SIG-M5 treated with dmso at 0.1 percent for 504 hours (cell line): ENCODE data around the gene GUCY2C.
A peak's percentile ranks its signal among the peaks of the same experiment; 100 is the strongest.
"Not testable (repeated sequence)": the region's sequence is repeated elsewhere in the genome, so short reads cannot be mapped to it uniquely, and the experiment has no call there.

ENCODE experiments used
- DNase-seq: peaks from one replicate; lab custom pipeline; 2025; ENCODE audit not compliant: unreplicated experiment; lab: John Stamatoyannopoulos, UW

The GUCY2C gene

DNA sequence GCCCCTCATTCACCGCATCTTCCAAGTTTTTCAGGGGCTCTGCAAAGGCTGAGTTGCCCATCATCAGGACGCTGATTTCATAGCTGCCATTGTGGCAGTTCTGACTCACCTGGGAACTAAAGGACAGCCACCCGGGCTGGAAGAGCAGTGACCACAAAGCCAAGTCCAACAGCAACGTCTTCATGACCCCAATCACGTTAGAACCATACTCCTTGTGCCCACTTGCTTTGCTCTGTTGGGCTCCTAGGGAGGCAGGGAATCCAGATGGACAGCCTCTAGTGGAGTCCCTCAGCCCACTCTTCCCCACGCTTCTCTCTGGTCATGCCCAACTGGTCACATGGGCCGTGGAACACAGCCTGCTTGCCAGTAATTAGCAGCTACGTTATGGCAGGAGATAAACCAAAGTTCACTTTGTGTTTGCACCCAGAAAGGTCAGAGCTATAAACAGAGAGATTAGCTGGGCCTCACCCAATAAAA, at the start of gene GUCY2C:
Gene GUCY2C (minus strand): TSS at position 335 of the 477 bp plus-strand sequence. CDS start 151 bp downstream, at position 184.
- no peak for DNase-seq

DNA sequence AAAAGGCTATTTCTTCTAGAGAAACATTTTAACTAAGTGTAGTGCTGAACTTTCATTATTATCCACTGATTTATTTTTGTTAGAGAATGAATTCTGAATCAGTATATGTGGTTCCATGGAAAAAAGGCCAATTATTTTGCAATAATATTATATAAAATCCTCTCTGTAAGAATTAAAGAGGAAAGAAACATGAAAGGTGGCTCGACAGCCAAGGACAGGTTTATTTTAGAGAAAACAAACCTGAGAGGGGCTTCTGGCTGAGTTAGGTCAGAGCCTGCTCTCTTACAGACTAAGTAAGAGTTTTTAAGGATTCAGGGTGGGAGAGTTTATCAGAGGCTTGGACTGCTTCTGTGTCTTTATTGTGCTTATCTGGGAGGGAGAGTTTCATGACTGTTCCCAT, 46.7 kb upstream of the GUCY2C start:
- no peak for DNase-seq

DNA sequence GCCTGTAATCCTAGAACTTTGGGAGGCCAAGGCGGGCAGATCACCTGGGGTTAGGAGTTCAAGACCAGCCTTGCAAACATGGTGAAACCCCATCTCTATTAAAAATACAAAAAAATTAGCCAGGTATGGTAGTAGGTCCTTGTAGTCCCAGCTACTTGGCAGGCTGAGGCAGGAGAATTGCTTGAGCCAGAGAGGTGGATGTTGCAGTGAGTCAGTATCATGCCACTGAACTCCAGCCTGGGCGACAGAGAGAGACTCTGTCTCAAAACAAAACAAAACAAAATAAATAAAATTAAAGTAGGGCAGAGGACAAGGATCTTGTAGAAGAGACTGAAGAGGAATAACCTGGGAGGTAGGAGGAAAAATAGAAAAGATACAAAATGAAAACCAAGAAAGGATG, 45.5 kb upstream of the GUCY2C start:
- no peak for DNase-seq

DNA sequence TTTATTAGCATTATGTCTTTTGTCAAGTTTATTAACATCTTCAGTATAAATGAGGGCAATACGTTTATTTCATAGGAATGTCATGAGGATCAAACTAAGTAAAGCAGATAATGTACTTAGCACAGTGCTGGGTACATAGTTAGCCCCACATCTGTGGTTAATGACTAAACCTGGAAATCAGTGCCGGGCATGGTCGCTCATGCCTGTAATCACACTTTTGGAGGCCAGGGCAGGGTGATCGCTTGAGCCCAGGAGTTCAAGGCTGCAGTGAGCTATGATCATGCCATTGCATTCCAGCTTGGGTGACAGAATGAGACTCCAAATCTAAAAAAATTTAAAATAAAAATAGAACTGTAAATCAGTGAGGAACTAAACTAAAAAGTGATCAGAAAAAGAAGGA, 44.8 kb upstream of the GUCY2C start:
- DNase-seq, result no peak

DNA sequence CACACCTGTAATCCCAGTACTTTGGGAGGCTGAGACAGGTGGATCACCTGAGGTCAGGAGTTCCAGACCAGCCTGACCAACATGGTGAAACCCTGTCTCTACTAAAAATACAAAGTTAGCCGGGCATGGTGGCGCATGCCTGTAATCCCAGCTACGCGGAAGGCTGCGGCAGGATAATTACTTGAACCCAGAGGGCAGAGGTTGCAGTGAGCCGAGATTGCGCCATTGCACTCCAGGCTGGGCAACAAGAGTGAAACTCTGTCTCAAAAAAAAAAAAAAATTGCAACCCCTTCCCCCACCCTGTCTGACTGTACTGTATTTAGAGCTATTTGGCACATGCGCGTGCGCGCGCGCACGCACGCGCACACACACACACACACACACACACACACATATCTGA, 40.0 kb upstream of the GUCY2C start:
- not testable (repeated sequence) for DNase-seq

DNA sequence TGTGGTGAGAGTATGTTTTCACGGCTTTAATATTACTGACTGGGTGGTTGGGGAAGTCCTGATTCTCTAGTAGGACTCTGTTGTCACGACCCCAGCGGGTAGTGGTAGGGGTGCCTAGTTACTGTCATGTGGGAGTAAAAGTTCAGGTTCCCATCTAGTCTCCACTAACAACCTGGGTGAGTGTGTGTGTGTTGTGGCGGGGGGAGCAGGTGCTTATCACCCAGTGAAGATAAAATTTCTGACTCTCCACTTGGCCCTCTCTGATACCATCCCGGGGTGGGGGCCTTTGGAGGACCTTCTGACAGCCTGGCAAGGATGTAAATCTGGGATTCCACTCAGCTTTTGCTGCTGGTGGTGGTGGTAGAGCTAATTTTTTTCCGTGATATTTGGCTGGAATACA, 35.4 kb upstream of the GUCY2C start:
- DNase-seq, result no peak

DNA sequence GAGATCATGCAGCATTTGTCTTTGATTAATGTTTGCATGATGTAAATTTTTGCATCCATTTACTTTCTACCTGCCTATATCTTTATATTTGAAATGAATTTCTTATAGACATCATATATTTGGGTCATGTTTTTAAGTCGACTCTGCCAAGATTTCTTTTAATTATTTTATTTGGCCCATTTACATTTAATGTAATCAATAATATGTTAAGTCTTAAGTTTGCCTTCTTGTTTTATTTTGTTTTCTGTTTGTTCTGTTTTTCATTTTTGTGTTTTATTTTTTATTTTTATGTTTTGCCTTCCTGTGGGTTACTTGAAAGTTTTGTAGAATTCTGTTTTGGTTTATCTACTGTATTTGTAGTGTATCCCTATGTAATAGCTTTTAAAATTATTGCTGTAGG, 33.2 kb upstream of the GUCY2C start:
- no peak for DNase-seq

DNA sequence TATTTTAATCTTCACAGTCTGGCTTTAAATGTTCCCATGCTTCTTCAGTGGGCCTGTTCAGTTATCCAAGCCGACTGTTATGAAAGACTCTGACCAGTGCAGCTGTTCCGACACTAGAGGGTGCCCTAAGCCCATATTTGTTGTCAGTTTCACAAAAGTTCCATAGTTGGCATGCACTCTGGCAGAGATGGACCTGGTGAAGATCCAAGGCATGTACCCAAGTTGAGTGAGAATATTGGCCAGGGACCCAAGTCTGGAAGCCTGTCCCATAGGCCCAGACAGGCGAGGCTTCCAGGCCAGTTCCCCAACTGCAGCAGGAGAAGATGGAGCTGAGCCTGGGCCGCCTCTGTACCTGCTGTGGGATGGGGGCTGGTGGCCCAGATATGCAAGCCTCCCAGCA, 27.4 kb upstream of the GUCY2C start:
- peak; percentile 69 for DNase-seq

DNA sequence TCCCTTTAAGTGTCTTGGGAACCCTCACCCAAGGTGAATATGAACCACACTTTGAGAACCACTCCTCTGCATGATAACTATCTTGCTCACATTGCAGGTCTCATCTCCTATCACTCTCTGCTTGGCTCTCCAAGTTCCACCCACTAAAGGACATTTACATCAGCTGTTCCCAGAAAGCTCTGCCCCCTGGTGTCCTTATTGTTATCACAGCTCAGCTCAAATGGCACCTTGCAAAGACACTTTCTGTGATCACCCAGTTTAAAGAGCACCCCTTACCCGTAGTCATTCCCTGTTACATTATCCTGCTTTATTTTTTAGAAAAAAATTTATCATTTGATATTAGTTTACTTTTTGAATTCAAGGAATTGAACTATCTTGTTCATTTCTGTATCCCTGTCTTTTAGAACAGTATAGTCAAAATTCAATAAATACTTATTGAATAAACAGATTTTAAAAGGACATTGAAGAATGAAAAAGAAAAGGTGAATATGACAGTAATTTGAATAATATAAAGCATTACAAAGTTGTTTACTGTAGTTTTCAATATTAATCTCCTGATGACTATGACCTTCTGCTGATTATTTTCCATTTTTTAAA, 20.5 kb upstream of the GUCY2C start:
- peak; percentile 69 for DNase-seq

DNA sequence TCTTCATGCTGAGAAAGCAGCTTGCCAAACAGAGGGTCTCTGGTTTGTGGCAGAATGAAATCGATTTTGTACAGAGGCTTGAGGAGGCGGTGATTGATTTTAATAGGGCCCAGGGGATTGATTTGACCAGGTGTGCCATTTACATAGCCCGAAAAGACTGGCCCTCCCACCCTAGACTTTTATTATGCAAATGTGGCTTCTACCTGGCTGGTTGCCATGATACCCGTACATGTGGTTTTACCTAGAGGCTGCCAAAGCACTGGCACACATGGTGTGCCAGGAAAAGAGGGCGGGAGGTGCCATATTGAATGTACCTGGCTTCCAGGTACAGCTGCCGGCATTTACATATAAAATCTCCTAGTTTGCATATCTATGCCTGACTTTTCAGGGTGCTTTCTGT, 18.0 kb upstream of the GUCY2C start:
- DNase-seq, result no peak

DNA sequence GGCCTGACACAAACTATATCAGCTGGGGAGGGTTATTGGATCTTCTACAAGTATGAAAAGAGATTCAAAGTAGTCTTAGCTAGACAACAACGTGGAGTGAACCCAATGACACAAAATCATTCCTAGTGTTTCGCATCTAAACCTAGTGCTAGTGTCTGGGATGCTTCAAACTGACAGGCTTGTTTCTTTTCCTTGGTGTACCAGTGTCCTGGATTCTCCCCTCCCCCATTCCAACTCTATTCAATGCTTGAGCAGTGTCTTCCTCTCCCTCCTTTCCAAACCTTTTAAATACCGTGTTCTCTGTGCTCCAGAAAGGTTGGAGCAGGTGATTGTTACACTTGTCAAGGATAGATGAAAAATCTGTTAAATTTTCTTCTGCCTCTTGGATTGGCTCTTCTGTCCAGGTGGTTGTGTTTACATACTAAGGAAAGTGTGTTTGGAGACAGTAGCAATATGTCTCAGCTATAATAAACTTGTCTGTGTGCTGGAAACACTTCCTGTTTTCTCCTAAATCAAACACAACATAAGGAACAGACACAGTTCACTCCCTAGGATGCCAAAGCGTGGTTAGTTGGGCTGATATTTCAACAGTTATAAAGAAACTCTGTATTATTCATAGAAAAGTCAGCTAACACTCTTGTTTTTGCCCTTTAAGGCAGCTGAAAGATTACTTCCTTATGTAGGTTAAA, 14.4 kb upstream of the GUCY2C start:
- DNase-seq, result peak; percentile 21

DNA sequence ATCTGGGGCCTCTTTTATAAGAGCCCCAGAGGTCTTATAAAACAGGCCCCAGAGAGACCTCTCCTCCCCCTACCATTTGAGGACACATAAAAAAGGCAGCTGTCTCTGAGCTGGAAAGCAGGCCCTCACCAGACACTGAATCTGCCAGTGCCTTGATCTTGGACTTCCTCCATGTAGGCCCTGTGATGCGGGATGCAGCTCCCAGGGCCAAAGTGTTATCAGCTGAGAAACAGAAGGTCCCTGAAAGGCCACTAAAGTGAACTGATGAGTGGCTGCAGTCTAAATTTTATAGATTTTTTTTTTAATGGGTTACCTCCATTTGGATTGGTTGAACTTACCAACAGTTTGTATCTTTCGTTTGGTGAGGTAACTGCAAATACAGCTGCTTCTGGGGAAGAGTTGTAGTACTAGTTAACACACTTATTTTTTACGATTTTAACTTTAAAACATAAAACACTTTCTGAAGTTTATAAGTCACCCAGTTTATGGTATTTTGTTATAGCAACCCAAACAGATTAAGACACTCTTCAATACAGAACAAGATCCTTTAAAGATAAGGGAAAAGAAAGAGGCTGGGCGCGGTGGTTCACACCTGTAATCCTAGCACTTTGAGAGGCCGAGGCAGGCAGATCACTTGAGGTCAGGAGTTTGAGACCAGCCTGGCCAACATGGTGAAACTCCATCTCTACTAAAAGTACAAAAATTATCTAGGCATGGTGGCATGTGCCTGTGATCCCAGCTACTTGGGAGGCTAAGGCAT, 5.6 kb upstream of the GUCY2C start:
- DNase-seq, result no peak

DNA sequence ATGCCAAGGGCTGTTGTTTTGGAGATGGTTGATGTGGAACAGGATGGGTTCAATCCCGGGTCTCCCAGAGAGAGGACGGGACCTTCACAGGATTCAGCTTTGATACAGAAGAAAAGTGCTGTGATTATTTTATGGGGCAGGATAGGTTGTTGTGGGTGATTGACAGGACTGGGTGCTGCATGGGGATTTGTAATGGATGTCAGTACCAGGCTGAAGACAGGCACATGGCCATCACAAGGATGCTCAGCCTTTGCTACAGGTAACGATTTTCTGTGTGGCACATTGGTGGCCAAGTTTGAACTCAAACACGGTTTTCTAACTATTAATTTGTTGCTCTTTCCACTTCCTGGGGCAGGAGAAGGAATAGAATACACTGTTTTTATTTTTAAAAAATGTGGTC, 4.5 kb upstream of the GUCY2C start:
- no peak for DNase-seq

DNA sequence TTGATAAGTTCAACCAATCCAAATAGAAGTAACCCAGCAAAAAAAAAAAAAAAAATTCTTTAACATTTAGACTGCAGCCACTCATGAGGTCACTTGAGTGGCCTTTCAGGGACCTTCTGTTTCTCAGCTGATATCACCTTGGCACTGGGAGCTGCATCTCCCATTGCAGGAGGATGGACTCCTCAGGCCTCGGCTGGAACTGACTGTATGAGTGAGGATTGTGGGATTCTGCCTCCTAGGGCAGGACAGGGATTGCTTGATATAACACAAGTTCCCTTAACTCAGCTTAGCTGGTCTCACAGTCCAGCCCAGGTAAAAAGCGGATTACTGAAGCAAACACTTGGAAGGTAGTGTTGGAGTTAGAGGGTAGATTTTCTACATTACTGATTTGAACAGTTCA, 3.5 kb upstream of the GUCY2C start:
- DNase-seq, result no peak

DNA sequence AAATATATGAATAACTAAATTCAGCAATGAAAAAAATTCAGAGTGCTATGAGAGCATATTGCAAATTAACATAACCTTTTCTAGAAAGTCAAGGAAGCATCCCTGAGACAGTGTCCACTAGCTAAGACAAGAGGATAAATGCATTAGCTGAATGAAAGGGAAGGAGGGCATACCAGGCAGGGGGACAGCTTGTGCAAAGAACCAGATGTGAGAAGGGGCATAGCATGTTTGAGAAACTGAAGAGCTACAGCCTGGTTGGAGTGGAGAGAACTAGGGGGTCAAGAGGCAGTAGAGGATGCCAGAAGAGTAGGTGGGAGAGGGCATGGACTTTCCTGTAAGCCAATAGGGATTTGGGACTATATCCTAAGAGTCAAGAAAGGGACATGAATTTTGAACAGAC, 2.2 kb upstream of the GUCY2C start:
- DNase-seq, result no peak

DNA sequence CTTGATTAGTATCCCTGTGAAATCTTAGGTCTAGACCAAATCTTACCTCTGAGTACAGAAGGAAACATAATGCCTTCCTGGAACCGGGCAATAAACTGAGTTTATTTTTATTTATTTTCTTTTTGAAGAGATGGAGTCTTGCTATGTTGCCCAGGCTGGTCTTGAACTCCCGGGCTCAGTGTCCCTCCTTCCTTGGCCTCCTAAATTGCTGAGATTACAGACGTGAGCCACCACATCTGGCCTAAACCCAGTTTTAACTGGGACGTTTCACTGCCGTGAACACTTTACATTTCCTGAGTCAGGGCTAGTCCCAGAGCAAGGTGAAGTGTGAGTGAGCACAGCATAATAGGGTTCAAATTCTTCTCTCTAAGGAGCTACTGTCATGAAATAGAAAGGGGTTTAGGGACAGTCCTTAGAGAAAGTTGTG, 671 bp downstream of the GUCY2C start:
- DNase-seq, result no peak

DNA sequence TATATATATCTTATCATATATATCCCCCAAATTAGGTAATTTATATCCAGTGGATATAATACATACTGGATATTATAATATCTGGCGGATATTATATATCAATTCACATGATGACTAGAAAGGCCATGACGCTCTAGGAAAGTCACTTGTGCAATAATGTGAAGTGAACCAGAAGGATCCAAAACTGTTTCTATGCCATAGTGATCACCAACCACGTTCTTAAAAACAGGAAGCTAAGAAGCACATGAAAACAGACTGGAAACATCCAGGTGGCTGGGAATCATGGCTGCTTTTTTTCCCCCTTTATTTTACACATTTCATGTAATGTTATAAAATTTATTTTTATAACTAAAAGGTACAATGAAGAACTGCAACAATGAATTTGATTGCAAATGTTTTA, 1.4 kb downstream of the GUCY2C start:
- peak; percentile 16 for DNase-seq

DNA sequence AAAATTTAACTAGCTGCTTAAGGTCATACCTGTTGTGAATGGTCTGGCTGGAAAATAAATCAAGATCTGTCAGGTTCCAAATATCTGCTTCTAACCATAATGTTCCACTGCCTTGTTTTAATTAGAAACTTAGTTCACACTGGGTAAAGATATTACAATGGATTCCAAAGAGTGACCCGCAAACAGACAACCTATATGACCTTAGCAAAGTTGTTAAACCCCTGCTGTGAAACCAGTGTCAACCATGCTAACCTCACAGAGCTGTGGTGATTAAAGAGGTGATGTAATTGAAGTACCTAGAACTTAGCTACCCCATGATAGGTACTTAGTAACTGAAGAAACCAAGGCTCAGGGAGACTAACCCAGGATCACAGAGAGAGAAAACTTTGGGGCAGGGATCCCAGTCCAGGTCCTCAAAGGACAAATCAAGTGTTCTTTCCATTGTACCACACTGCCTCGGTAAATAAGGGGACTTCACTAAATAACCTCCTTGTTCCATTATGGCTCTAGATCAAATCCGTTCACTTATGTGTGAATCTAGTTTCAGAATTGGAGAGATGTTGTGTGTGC, 2.2 kb downstream of the GUCY2C start:
- no peak for DNase-seq

DNA sequence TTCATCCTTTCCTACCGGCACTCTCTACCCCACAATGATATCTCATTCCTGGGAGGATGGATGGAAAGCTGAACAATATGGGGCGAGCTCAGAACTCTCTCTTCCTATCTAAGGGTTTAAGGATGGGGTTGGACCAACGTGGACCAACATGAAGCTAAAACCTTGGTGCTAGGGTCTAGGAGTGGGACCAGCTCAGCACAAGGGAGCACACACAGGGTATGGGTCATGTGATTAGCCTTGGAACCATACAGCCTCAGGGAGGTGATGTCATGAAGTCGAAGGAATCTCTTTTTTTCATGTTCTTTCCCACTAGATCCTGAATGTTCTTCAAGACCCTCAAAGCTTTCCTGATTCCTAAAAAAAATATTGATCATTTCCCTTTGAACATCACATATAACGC, 3.3 kb downstream of the GUCY2C start:
- no peak for DNase-seq

DNA sequence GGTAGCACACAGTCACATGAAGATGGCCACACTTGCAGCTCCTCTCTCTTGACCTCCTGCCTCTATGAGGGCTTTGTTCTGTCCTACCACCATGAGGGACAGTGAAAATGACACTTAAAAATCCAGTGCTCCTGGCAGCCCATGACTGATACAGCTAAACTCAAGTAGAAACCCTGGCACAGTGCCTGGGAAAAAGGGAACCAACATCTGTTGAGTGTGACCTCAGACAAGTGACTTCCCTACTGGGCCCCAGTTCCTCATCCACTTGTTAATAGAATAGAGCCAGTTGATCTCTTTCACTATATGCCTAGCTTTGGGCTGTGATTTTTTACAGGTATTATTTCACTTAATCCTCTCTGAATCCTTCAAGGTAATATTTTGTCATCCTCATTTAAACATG, 4.8 kb downstream of the GUCY2C start:
- peak; percentile 78 for DNase-seq

DNA sequence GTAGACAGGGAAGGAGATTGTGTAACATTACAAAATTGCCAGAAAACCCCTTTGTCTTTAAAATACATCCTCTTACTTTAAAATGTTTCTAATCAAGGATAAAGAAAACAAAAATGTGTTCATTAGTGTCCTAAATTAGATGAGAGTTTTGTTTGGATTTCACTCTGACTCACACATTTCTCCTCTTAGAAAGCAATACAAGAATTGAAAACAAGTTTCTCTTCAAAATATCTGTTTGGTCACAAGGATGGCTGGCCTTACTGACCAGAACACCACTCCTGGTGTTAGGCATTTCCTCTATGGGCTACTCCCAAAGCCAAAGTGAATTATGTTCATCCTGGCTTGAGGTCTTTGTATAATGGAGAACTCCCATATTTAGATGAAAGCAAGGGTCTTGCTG, 6.4 kb downstream of the GUCY2C start:
- no peak for DNase-seq

DNA sequence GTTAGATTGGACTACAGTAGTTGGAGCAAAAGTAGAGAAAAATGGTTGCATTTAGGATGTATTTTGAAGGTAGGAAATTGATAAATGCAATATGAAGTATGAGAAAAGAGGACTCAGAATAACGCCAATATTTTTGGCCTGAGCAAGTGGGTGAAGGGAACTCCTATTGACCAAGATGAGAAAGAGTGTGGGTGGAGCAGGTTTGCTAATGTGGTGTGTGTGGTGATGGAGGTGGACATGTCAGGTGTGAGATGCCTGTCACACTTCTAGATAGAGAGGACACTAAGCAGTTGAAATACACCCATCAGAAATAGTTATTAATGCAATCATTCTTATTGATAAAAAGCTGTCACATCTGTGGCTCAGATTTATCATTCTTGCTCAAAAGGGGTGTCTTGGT, 7.3 kb downstream of the GUCY2C start:
- DNase-seq, result no peak
